UCSD-AML1 (cell line): ENCODE data around the gene ZP1.
"Not testable (repeated sequence)": the region's sequence is repeated elsewhere in the genome, so short reads cannot be mapped to it uniquely, and the experiment has no call there.

Experiments used
- DNase-seq: peaks from one replicate; lab custom pipeline; 2025; ENCODE audit not compliant: unreplicated experiment; lab: John Stamatoyannopoulos, UW

The ZP1 gene, protein sequence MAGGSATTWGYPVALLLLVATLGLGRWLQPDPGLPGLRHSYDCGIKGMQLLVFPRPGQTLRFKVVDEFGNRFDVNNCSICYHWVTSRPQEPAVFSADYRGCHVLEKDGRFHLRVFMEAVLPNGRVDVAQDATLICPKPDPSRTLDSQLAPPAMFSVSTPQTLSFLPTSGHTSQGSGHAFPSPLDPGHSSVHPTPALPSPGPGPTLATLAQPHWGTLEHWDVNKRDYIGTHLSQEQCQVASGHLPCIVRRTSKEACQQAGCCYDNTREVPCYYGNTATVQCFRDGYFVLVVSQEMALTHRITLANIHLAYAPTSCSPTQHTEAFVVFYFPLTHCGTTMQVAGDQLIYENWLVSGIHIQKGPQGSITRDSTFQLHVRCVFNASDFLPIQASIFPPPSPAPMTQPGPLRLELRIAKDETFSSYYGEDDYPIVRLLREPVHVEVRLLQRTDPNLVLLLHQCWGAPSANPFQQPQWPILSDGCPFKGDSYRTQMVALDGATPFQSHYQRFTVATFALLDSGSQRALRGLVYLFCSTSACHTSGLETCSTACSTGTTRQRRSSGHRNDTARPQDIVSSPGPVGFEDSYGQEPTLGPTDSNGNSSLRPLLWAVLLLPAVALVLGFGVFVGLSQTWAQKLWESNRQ

DNA sequence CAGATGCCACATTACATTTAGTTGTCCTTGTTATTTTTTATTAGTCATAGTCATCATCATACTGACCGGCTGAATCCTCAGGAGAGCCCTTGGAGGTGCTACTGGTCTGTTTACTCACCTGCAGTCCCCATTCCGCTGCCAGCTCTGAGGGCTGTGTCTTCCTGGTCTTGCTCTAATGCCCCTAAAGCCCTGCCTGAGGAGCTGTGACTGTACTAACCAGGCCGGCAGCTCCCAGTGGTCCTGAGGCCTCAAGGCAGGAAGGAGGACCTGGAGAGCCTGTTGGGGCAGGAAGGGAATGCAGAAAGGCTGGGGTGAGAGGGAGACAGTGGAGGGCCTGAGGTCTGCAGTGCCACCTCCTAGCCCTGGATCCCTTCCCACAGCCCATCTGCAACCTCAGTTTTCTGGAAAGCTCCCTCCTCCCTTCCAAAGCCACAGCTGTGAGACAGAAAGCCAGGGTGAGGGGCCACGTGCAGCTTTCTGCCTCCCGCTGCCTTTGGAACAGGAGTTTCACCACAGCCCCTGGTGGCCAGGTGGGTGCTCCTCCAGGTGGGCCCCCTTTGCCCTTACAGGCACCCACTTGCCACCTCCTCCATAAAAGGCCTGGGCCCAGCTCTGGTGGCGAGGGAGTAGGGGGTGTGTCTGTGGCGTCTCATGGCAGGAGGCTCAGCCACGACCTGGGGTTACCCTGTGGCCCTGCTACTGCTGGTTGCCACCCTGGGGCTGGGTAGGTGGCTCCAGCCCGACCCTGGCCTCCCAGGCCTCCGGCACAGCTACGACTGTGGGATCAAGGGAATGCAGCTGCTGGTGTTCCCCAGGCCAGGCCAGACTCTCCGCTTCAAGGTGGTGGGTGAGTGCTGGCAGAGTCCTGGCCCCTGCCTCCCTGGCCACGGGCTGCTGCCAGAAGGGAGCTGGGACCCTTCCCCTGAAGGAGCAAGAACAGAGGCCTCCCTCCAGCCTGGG lies at the start of gene ZP1:
Gene ZP1 (plus strand): TSS at position 632 of the 960 bp plus-strand sequence. CDS start 20 bp downstream, at position 652.
- DNase-seq, result no peak

DNA sequence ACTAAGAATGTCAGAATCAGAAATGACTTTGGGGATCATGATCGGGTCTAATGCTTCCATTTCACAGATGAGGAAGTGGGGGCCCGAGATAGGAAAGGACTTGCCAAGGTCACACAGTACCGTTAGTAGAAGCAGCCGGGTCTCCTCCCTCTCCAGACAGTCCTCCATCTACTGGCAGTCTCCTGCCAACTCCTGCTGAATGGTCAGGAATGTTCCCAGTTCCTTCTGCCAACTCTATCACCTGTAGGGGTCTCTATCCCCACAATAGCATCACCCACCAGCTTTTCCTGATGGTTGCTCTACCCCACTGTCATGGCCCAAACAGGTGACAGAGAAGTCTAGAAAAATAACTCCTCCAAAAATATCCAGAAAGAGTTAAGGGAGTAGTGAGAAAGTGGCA lies 49.3 kb upstream of the ZP1 start:
- no peak for DNase-seq

DNA sequence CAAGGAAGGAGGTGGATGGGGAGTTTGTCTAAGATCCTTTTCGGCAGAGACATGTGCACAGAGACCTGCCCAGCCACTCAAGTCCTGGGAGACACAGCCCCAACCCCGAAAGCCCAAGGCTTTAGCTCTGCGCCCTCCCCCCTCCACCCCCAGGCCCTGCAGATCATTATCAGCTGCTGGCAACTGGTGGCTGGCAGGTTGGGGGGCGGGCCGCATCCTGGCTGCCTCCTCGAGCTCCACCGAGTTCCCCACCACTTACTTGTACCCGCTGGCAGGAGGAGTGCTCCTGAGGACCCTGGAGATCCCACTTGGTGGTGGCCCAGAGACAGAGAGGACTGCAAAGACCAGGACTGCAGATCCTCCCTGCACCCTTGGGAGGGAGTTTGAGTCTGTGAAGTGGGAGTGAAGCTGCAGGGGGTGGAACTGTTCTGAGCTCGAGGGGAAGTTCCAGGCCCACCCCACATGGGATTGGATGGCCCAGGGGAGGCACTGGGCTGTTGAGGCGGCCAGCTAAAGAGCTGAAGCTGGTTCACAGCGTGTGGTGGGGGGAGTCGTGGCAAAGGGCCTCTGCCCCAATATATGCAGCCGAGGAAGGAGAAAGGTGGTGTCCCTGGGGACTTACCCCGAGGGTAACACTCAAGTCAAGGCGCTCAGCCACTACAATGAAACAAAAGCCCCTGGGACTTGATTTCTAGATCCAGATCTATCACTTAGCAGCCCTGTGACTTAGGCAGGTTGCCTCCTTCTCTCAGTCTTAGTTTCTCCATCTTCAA lies 45.3 kb upstream of the ZP1 start:
- no peak for DNase-seq

DNA sequence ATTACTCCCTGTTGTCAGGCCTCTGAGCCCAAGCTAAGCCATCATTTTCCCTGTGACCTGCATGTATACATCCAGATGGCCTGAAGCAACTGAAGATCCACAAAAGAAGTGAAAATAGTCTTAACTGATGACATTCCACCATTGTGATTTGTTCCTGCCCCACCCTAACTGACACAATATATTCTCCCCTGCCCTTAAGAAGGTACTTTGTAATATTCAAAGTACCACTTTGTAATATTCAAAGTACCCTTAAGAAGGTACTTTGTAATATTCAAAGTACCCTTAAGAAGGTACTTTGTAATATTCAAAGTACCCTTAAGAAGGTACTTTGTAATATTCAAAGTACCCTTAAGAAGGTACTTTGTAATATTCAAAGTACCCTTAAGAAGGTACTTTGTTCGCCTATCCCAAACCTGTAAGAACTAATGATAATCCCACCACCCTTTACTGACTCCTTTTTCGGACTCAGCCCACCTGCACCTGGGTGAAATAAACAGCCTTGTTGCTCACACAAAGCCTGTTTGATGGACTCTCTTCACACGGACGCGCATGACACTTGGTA lies 43.5 kb upstream of the ZP1 start:
- DNase-seq, result not testable (repeated sequence)

DNA sequence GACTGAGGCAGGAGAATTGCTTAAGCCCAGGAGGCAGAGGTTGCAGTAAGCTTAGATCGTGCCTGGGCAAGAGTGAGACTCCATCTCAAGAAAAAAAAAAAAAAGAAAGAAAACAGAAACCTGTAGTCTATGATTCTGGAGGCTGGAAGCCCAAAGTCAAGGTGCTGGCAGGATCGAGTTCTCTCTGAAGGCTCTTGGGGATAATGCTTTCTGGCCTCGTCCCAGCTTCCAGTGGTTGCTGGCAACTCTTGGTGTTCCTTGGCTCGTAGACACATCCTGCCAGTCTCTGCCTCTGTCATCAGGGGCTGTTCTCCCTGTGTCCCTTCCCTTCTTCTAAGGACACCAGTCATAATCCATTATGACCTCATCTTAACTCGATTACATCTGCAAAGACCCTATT lies 42.2 kb upstream of the ZP1 start:
- no peak for DNase-seq

DNA sequence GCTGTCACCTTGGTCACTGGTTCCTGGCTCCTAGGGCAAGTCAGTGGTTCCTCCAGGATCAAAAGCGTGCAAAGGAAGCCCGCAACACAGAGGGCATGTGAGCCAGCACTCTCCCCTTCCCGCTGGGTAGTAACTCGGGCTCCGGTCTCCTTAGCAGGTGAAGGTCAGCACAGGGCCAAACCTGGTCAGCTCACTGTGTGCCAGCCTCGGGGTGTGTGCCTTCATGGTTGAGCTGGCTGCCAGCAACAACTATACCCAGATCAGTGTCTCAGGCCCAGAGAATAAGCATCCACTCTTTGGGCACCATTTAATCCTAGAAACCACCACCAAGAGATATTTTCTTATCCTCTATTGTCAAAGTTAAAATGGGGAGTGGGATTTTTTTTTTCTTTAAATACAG lies 41.6 kb upstream of the ZP1 start:
- DNase-seq, result no peak

DNA sequence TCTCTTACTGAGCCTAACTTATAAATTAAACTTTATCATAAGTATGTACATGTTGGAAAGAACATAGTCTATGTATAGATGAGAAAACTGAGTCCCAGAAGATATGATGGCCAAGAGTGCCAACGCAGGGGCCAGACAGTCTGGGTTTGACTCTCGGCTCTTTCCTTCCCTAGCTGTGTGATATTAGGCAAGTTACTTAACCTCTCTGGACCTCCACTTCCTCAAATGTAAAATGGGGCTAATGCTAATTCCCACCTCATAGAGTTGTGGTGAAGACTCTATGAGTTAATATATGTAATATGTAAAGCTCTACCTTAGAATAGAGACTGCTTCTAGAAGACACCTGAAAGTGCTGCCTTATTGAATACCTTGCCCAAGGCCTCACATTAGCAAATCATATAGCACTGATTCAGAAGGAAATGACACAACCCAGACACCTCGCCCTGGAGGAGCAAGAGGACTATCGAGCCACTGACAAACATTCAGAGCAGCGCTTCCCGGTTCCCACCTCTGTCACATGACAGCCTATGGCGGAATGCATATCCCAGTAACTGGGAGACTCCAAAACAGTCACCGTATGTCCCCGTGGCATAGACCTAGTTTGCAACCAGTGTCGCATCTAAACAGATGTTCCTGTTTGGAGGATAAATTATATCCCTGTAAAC lies 36.7 kb upstream of the ZP1 start:
- DNase-seq, result no peak

DNA sequence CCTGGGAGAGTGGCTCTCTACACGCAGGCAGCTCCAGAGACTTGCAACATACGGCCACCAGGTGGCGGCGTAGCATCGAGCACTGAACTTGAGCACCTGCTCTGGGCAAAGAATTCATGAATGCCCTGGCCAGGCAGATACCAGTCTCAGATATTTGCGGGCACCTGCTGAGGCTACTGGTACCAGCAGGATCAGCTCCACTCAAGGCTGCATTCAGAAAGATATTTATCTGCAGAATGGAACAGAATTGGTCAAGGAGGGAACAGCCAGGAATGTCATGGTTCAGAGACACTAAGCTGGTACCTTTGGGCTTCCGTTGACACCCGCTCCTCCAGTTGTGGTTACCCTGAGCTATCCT lies 36.2 kb upstream of the ZP1 start:
- DNase-seq, result peak; percentile 81

DNA sequence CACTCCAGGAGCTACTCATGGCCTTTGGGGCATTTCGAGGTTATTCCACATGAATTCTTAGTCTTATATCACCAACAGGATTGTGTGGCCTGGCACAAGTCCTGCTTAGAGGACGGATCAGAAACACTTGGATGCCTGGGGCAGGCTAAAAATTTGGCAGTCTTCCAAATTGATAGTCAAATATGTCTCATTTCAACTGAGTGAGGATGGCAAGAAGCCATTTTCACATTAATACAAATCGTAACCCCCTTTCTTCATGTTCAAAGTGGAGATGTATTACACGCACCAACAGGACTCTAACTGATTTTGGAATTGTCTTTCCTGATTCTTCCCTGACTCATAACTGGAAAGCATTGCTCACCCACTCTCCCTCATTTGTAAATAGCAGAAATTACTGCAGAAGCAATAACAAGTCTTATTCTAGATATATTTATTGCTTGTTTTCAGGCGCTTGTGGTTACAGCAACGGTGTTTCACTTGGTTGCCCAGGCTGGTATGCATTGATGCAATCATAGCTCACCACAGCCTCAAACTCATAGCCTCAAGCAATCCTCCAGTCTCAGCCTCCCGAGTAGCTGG lies 35.8 kb upstream of the ZP1 start:
- DNase-seq, result no peak

DNA sequence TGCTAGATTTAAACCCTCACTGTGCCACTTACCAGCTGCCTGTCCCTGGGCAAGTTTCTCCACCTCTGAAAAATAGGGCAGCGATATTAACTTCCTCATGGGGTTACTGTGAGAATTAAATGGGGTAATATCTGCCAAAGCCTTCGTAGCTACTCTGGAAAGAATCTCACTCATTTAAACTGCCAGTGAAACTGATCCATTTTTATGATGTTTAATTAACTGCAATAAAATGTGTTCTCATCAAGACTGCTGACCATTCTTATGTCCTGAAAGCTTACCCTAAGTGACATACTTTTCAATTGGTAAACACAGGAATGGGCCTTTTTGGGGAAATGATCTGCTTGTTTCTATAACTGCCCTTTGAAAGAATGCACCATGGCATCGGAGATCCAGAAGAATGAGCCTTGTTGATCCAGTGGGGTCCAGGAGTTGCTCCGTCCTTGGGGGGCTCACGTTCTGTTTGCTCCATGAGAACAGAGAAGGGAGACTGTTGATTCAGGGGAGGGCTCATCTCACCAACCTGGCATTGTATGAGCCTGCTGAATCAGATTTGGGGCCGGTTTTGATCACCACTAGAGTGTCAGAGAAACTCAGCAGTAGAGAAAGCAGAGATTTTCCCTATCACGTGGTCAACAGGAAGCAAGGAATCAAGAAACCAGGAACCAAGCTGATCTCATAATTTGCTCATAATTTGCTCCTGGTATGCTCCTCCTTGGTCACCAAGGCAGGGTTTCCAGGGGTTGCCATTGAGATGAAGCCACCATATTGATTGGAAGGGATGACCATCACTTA lies 32.4 kb upstream of the ZP1 start:
- no peak for DNase-seq

DNA sequence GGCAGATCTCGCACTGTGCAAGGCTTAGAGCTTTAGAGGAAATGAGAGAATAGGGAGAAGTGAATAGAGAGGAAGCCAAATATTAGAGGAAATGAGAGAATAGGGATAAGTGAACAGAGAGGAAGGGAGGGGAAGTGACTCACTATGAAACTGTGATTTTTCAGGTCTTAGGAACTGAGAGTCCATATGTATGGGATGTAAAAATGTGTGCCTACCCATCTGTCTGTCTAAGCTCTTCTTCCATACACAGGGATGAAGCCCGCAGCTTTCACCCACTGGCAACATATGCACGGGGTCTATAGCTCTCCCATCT lies 31.9 kb upstream of the ZP1 start:
- no peak for DNase-seq

DNA sequence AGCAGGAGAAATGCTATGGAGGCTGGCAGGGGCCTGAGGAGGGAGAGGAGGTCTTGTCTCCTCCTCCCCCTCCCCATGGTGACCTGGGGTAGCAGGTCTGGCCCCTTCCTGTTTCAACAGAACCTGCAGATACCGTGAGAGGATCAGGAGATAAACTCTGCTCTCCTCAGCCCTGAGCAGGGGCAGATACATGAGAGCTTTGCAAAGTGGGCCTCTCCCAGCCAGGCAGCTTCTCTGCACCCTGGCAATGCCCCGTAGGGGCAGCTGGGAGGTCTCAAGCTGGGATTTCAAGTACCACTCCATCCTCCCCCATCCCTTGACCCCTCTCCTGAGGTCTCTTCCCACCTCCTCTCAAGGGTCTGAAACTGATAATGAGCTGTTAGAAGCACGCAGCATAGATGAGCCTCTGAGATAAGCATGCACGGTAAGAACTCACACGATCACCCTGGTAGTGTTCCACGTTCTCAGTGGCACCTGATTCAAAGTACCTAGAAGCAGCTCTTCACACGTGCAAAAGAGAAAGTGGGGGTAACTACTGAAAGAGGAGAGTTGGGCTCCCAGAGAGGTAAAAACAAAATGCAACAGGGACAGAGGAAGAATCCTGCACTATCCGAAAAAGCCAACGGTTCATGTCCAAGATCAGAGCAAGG lies 30.4 kb upstream of the ZP1 start:
- DNase-seq, result no peak

DNA sequence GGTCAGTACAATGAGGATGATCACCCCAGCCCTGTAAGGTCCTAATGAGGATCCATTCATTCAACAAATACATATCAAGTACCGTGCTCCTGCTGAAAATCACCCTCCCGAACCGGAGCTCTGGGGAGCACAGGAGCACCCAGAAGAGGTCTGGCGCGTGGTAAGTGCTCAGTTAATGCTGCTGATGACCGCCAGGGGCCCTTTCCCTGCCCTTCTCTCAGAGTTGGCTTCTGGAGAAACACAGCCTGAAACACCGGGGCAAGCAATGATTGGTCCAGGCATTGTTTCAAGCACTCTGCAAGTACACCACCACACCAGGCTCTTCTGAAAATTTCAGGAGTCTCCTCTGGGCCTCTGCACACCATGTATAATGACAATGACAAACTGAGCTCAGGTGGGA lies 29.2 kb upstream of the ZP1 start:
- DNase-seq, result peak; percentile 47

DNA sequence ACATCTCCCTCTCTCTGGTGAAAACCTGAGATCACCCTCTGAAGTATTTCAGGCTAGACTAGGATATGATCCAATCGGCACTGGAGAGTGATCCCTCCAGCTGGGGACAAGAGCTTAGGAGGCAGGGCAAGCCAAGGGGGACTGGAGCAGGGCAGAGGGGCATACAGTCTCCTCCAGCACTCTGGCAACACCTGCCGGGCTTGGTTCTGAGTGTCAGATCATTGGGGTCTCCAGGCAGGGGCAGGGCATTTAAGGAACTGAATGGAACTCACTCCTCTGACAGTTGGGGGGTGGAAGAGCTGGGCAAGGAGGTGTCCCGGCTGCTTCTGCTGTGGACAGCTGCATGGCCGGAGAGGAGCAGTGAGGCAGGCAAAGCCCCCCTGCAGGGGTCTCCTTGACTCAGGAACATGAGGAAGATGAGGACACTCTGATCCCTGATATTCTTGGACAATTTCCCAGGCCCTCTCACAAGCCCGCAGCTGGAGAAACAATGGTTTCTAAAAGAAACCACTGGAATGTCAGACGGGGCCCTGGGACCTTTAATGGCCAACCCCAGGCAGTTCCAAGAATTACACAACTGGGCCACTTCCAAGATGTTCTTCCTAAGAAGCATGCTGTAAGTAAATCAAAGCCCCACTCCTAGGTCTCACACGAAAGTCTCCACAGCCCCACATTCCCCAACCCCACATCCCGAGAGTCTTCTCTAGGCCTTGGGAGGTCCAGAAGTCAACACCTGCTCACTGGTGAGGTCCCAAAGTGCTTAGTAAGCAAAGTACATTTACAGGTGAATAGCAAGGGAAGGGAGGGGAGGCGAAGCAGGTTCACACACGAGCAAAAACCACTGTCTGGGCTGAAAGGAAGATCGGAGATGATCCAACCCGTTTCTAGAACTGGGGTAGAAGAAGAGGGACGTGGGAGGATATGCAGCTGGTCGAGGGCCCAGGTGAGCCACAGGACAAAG lies 26.6 kb upstream of the ZP1 start:
- no peak for DNase-seq

DNA sequence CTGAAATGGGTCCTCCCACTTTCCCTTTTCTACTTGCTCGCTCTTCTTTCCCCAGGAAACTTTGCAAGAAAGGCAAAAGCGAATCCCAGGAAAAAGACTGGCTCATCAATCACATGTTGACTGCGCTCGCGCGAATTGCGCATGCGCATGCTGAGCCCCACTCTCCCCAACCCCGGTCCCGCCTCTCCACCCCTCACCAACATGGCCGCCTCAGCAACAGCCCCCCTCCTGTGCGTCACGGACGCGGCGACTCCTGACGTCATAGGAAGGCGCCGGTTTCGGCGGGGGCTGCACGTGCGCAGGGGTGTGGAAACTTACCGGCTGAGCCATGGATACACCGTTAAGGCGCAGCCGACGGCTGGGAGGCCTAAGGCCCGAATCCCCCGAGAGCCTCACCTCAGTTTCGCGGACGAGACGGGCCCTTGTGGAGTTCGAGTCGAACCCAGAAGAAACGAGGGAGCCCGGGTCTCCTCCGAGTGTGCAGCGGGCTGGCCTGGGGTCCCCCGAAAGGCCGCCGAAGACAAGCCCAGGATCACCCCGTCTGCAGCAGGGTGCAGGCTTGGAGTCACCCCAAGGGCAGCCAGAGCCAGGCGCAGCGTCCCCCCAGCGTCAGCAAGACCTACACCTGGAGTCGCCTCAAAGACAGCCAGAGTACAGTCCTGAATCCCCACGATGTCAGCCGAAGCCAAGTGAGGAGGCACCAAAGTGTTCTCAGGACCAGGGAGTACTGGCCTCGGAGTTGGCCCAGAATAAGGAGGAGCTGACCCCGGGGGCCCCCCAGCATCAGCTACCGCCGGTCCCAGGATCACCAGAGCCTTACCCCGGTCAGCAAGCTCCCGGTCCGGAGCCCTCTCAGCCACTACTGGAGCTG lies 25.3 kb upstream of the ZP1 start, which contains the start of gene CCDC86:
Gene CCDC86 (plus strand): TSS at position 317 of the 871 bp plus-strand sequence. CDS start 12 bp downstream, at position 329.
- DNase-seq, result peak; percentile 95
